BLaER1 treated with 17β-estradiol and CSF1 and Interleukin-3, amounts not matched to agents 10 nM and 100 nM (cell line): Measurements from ENCODE around the gene NTM.

Experiments
- H3K27ac ChIP-seq, 11 experiments: shearing (Covaris generic); formaldehyde crosslinking; 2 replicates each; pipeline ENCODE4 v1.8.1; 2022
- H3K27me3 ChIP-seq, 11 experiments: shearing (Covaris generic); formaldehyde crosslinking; 2 replicates each; pipeline ENCODE4 v1.8.1; 2022
- H3K36me3 ChIP-seq, 11 experiments: shearing (Covaris generic); formaldehyde crosslinking; 2 replicates each; pipeline ENCODE4 v1.8.1; 2022
- H3K4me1 ChIP-seq, 10 experiments: shearing (Covaris generic); formaldehyde crosslinking; 2 replicates each; pipeline ENCODE4 v1.8.1; 2022
- H3K4me2 ChIP-seq, 11 experiments: shearing (Covaris generic); formaldehyde crosslinking; 2 replicates each; pipeline ENCODE4 v1.8.1; 2022
- H3K4me3 ChIP-seq, 10 experiments: shearing (Covaris generic); formaldehyde crosslinking; 2 replicates each; pipeline ENCODE4 v1.8.1; 2022
- H3K9ac ChIP-seq, 11 experiments: shearing (Covaris generic); formaldehyde crosslinking; 2 replicates each; pipeline ENCODE4 v1.8.1; 2022
- H3K9me3 ChIP-seq, 11 experiments: shearing (Covaris generic); formaldehyde crosslinking; replicated peaks in 1 of 11; 2 replicates each; pipeline ENCODE4 v1.8.1; 2022
- H4K20me1 ChIP-seq, 11 experiments: shearing (Covaris generic); formaldehyde crosslinking; 2 replicates each; pipeline ENCODE4 v1.8.1; 2022
- Cebpa-rat ChIP-seq, 11 experiments: shearing (Covaris generic); IDR thresholded peaks; 2 replicates each; pipeline ENCODE4 v1.8.1; 2022

The NTM gene

GRCh38 chr11:132174362-132175255 lies 804.2 kb downstream of the NTM start:
- Histone ChIP-seq H3K9ac (no peak overlapping the region), H3K27ac (no peak overlapping the region), H3K9me3 (no peaks in the 10 kb centered on the region), H3K4me3 (no peak overlapping the region), H3K4me1 (no peaks in the 10 kb centered on the region), H3K36me3 (no peaks in the 10 kb centered on the region), H3K27me3 (no peaks in the 10 kb centered on the region), H4K20me1 (no peaks in the 10 kb centered on the region; a peak in 2 of 22 replicates), H3K4me2 (no peak overlapping the region)
- no peak for TF ChIP-seq Cebpa-rat (IDR thresholded peaks at IDR 0.05)

- Histone ChIP-seq H3K4me2 (no peak overlapping the region), H3K4me3 (no peak overlapping the region), H4K20me1 (no peaks in the 10 kb centered on the region; a peak in 2 of 22 replicates), H3K9ac (no peak overlapping the region), H3K36me3 (no peaks in the 10 kb centered on the region), H3K4me1 (no peaks in the 10 kb centered on the region), H3K27me3 (no peaks in the 10 kb centered on the region), H3K27ac (no peak overlapping the region), H3K9me3 (no peaks in the 10 kb centered on the region)
- TF ChIP-seq Cebpa-rat (IDR thresholded peaks at IDR 0.05), result no peak
These were observed 806.7 kb downstream of the NTM start for GRCh38 chr11:132177106-132177505.

GRCh38 chr11:132184079-132184478 lies 813.7 kb downstream of the NTM start:
- Histone ChIP-seq H3K36me3 (no peaks in the 10 kb centered on the region), H3K4me2 (no peak overlapping the region), H3K4me1 (no peaks in the 10 kb centered on the region), H3K27me3 (no peaks in the 10 kb centered on the region), H3K9me3 (no peaks in the 10 kb centered on the region), H3K27ac (no peak overlapping the region), H3K9ac (no peak overlapping the region), H4K20me1 (no peaks in the 10 kb centered on the region), H3K4me3 (no peak overlapping the region)
- no peak for TF ChIP-seq Cebpa-rat (IDR thresholded peaks at IDR 0.05)

- H3K27me3 ChIP-seq, result no peaks in the 10 kb centered on the region
- H3K9ac ChIP-seq, result no peak overlapping the region
- TF ChIP-seq Cebpa-rat (IDR thresholded peaks at IDR 0.05), result no peak
These were observed 815.5 kb downstream of the NTM start for GRCh38 chr11:132185726-132186592.

GRCh38 chr11:132186699-132187098 lies 816.3 kb downstream of the NTM start:
- no peaks in the 10 kb centered on the region for H3K9me3 ChIP-seq
- no peak for TF ChIP-seq Cebpa-rat (IDR thresholded peaks at IDR 0.05)
- H3K9ac ChIP-seq, result no peak overlapping the region
- no peak overlapping the region for H3K4me3 ChIP-seq
- H3K27ac ChIP-seq, result no peak overlapping the region
- H3K4me1 ChIP-seq, result no peaks in the 10 kb centered on the region
- no peak overlapping the region for H3K4me2 ChIP-seq
- H4K20me1 ChIP-seq, result no peaks in the 10 kb centered on the region
- H3K36me3 ChIP-seq, result no peaks in the 10 kb centered on the region
- H3K27me3 ChIP-seq, result no peaks in the 10 kb centered on the region

More at GRCh38 chr11:132185726-132186592, 815.5 kb downstream of the NTM start:
- Histone ChIP-seq H3K4me1 (no peaks in the 10 kb centered on the region), H3K27ac (no peak overlapping the region), H3K4me3 (no peak overlapping the region), H4K20me1 (no peaks in the 10 kb centered on the region), H3K4me2 (no peak overlapping the region), H3K36me3 (no peaks in the 10 kb centered on the region), H3K9me3 (no peaks in the 10 kb centered on the region)

GRCh38 chr11:132187386-132187785 lies 817.0 kb downstream of the NTM start:
- TF ChIP-seq Cebpa-rat (IDR thresholded peaks at IDR 0.05), result no peak
- H4K20me1 ChIP-seq, result no peaks in the 10 kb centered on the region
- H3K4me3 ChIP-seq, result no peak overlapping the region
- no peak overlapping the region for H3K4me2 ChIP-seq
- H3K36me3 ChIP-seq, result no peaks in the 10 kb centered on the region
- H3K4me1 ChIP-seq, result no peaks in the 10 kb centered on the region
- H3K9me3 ChIP-seq, result no peaks in the 10 kb centered on the region
- no peak overlapping the region for H3K9ac ChIP-seq
- H3K27me3 ChIP-seq, result no peaks in the 10 kb centered on the region
- no peak overlapping the region for H3K27ac ChIP-seq

- no peaks in the 10 kb centered on the region for H3K4me1 ChIP-seq
- no peak overlapping the region for H3K9ac ChIP-seq
- no peak for TF ChIP-seq Cebpa-rat (IDR thresholded peaks at IDR 0.05)
- no peak overlapping the region for H3K27ac ChIP-seq
- no peaks in the 10 kb centered on the region for H3K27me3 ChIP-seq
- H3K4me2 ChIP-seq, result no peak overlapping the region
- no peak overlapping the region for H3K4me3 ChIP-seq
- H4K20me1 ChIP-seq, result no peaks in the 10 kb centered on the region
- no peaks in the 10 kb centered on the region for H3K36me3 ChIP-seq
- H3K9me3 ChIP-seq, result no peaks in the 10 kb centered on the region
These were observed 817.4 kb downstream of the NTM start for GRCh38 chr11:132187814-132188213.

- Histone ChIP-seq H3K36me3 (no peaks in the 10 kb centered on the region), H4K20me1 (no peaks in the 10 kb centered on the region), H3K4me3 (no peak overlapping the region), H3K27ac (no peak overlapping the region), H3K9me3 (peaks cover 0 to 15% (median 0%) of the 10 kb centered on the region in 11 experiments; a peak in 8 of 22 replicates), H3K4me2 (no peak overlapping the region), H3K27me3 (no peaks in the 10 kb centered on the region), H3K9ac (no peak overlapping the region), H3K4me1 (no peaks in the 10 kb centered on the region)
- no peak for TF ChIP-seq Cebpa-rat (IDR thresholded peaks at IDR 0.05)
These were observed 826.5 kb downstream of the NTM start for GRCh38 chr11:132196928-132197327.

GRCh38 chr11:132200353-132200936 lies 830.0 kb downstream of the NTM start:
- Histone ChIP-seq H4K20me1 (no peaks in the 10 kb centered on the region), H3K4me1 (no peaks in the 10 kb centered on the region), H3K27ac (no peak overlapping the region), H3K27me3 (no peaks in the 10 kb centered on the region), H3K9me3 (peaks cover 0 to 8% (median 0%) of the 10 kb centered on the region in 11 experiments; a peak in 7 of 22 replicates), H3K4me2 (no peak overlapping the region), H3K36me3 (no peaks in the 10 kb centered on the region), H3K4me3 (no peak overlapping the region), H3K9ac (no peak overlapping the region)
- no peak for TF ChIP-seq Cebpa-rat (IDR thresholded peaks at IDR 0.05)
